NCI-H128 (cell line): ENCODE data around the gene RASL12.
"Not testable (repeated sequence)": the region's sequence is repeated elsewhere in the genome, so short reads cannot be mapped to it uniquely, and the experiment has no call there.

Experiments
- DNase-seq: peaks from one replicate; lab custom pipeline; 2025; ENCODE audit not compliant: unreplicated experiment; lab: John Stamatoyannopoulos, UW

RASL12 gene

GRCh38 chr15:65067645-65068402, at the start of gene RASL12:
TSS of gene RASL12 (minus strand) at chr15:65067991. CDS start at chr15:65067835, 156 bp downstream.
- DNase-seq: no peak

- DNase-seq: no peak
Measured at GRCh38 chr15:65115542-65115941, 47.8 kb upstream of the RASL12 start.

GRCh38 chr15:65115086-65115485, 47.3 kb upstream of the RASL12 start, which contains the start of gene UBAP1L:
TSS of gene UBAP1L (minus strand) at chr15:65115200. CDS start at chr15:65106215, 8,985 bp downstream.
- DNase-seq: no peak

GRCh38 chr15:65110676-65111292, 43.0 kb upstream of the RASL12 start:
- no peak for DNase-seq

GRCh38 chr15:65106011-65106590, 38.3 kb upstream of the RASL12 start:
- DNase-seq: no peak

GRCh38 chr15:65105038-65105437, 37.2 kb upstream of the RASL12 start:
- DNase-seq: no peak

- DNase-seq: no peak
Measured at GRCh38 chr15:65102912-65103311, 35.1 kb upstream of the RASL12 start.

GRCh38 chr15:65101891-65102708, 34.3 kb upstream of the RASL12 start:
- DNase-seq: no peak

- DNase-seq: no peak
Measured at GRCh38 chr15:65101411-65101890, 33.7 kb upstream of the RASL12 start.

GRCh38 chr15:65100442-65100841, 32.7 kb upstream of the RASL12 start:
- no peak for DNase-seq

- not testable (repeated sequence) for DNase-seq
Measured at GRCh38 chr15:65099801-65100200, 32.0 kb upstream of the RASL12 start.

- no peak for DNase-seq
Measured at GRCh38 chr15:65099336-65099735, 31.5 kb upstream of the RASL12 start.

GRCh38 chr15:65097651-65098263, 30.0 kb upstream of the RASL12 start:
- no peak for DNase-seq

GRCh38 chr15:65096481-65097385, 28.9 kb upstream of the RASL12 start:
- DNase-seq: no peak

GRCh38 chr15:65095747-65096104, 27.9 kb upstream of the RASL12 start:
- DNase-seq: no peak

GRCh38 chr15:65095011-65095746, 27.4 kb upstream of the RASL12 start:
- DNase-seq: no peak

- DNase-seq: no peak
Measured at GRCh38 chr15:65094294-65094995, 26.7 kb upstream of the RASL12 start.

- DNase-seq: not testable (repeated sequence)
Measured at GRCh38 chr15:65093793-65094170, 26.0 kb upstream of the RASL12 start.
